Hypothalamus (tissue), 51 donors: ENCODE data around the gene EHD1.

ENCODE experiments used
- DNase-seq, 51 donors: peaks; one replicate each; lab custom pipeline; 2025; lab: John Stamatoyannopoulos, UW

EHD1 gene

GRCh38 chr11:64861227-64861975, 17.0 kb downstream of the EHD1 start:
- no peak for DNase-seq

GRCh38 chr11:64859542-64860414, 18.6 kb downstream of the EHD1 start:
- no peak for DNase-seq

GRCh38 chr11:64858467-64859263, 19.8 kb downstream of the EHD1 start:
- DNase-seq = no peak

- DNase-seq = no peak
Observed at GRCh38 chr11:64857485-64857884, 20.9 kb downstream of the EHD1 start.

DNA sequence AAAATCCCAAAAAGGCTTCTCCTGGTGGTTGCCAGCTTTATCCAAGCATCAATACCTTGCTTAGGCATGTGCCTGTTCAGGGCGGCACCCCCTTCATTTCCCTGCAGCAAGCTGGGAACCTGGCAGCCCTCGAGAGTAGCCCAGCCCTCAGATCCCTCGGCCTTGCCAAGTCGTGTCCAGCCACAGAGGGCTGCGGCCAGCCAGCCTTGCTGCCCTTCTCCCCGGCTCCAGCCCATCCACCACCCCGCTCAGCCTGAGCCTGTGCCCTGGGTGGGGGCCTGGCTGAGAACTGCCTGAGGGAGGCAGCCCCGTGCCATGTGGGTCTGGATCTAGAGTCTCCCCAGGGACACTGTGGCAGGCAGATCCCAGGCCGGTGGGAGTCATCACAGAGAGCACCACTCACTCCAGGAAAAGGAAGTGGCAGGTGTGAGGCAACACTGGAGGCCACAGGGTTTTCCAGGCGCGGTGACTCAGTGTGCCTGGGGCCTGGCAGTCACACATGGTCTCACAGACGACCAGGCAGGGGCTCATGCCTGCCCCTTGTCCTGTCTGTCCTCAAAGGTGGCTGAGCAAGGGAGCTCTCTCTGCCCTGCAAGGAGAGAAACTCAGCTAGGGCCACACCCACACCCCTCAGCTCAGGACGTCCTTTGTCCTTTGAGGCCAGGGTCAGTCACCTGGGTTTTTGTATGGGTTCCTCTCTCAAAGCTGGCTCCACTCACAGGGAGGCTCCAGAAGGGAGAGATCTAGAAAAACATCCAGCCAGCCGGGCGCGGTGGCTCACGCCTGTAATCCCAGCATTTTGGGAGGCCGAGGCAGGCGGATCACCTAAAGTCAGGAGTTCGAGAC, 21.8 kb downstream of the EHD1 start:
- DNase-seq = peak in 27 of 51 donors; percentile 24 to 72 (median 51)

- no peak for DNase-seq
Observed at GRCh38 chr11:64855596-64856304, 22.7 kb downstream of the EHD1 start.

DNA sequence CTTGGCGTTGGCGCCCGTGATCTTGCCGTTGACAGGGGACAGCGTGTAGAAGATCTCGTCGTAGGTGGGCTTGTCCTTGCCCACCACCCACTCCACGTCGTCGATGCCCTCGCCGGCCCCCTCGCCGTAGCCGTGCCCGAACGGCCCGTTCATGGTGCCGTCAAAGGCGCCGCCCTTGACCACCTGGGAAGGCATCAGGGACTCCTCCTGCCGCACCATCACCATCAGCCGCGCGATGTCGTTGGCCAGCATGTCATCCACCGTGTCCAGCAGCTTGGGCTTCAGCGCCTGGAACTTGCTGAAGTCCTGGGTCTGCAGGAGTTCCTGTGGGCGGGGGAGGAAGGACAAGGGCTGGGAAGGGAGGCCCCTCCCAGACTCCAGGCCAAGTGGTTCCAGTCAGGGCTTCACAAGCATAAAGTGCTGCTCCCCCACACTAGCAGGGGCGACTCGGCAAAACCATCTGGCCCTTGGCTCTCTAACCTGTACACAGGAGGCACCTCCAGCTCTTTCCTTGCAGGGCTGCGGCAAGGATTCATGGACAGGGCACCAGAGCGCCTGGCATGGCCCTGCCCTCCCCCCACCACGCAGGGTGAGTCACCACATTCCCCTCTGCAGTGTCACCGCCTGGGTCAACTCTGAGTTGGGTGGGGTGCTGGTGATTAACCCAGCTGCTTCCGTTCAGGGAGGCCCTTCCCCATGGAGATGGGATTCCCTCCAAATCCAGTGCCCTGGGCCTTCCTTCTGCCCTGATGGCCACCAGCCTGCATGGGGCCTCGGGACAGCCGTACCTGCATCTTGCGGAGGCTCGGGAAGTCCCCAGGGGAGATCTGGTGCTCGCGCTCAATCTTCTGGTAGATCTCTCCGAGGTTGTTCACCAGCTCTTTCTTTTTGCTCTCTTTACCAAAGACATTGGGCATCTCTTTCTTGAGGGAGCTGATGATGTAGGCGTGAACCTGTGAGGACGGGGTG, 23.6 kb downstream of the EHD1 start:
- DNase-seq = peak in 7 of 51 donors; percentile 5 to 70 (median 27)

GRCh38 chr11:64854157-64854533, 24.3 kb downstream of the EHD1 start:
- no peak for DNase-seq

DNA sequence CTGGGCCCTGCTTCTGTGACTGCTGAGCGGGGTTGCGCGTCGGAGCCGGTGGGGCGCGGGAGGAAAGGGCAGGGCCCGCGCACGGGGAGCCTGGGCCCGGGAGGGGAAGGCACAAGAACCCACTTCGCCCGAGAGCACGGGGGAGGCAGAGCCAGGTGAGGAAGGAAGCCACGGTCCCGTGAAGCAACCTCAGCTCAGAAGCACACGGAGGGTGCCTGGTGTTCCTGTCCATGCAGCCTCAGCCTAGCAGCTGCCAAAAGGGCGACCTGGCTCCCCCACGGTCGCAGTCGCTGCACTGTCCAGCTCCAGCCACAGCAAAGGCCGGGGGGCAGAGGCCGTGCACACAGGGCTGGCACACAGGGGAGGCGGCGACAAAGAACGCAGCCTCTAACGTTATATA, 24.7 kb downstream of the EHD1 start:
- no peak for DNase-seq

- DNase-seq = no peak
Observed at GRCh38 chr11:64852804-64853509, 25.5 kb downstream of the EHD1 start.

- no peak for DNase-seq
Observed at GRCh38 chr11:64851831-64852351, 26.5 kb downstream of the EHD1 start.

DNA sequence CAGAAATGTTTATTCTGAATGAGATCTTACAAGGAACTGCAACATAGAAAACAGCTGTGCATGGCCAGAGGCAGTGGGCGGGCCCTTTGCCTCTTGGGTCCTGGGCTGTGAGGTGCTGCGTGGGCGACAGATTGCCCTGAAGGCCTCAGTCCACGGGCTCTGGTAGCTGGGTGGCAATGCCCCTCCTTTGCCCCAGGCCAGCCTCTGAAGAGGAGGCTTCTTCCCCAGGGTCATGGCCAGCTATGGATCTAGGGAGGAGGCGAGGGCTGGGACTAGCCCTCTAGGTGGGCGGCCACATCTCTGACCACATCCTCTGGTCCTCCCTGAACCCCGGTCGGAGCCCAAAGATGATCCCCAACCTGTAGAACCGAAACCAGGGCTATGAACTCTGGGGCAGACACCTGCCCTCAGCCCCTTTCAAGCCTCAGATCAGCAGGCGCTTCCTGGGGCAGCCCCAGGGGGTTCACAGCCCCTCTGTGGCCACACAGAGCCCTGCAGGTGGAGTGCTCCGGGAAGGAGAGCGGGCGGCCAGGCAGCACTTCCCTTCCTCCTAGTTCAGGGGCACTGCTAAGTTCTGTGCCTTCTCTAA, 27.3 kb downstream of the EHD1 start:
- DNase-seq = no peak

GRCh38 chr11:64849598-64850356, 28.6 kb downstream of the EHD1 start:
- DNase-seq = no peak

GRCh38 chr11:64848826-64849597, 29.4 kb downstream of the EHD1 start:
- DNase-seq = no peak

DNA sequence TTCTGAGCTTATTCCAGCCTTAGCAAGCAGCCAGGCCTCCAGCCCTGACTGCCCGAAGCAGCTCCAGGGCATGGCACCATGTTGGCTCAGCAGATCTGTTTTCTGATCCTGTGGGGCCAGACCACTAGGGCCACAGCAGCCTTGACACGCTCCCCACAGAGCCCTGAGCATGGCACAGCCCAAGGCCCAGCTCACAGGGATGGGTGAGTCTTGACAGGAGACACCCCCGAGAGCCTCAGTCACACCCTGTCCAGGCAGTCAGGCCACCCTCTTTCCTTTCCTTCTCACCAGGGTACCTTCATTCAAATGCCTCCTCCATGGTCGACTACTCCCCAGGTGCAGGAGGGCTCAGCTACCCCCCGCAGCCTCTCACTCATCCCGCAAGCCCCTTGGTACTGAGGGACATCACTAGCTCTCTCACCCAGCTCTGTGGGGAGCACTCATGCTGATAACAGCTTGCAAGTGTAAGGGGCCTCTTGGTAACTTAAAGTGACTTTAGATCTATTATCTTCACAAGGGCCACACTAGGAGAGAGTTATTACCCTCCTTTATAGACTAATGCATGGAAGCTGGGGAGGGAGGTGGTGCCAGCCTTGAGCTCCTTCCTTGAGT, 30.1 kb downstream of the EHD1 start:
- DNase-seq = no peak
